Measurements from ENCODE around the gene GTPBP10. TPM values are rescaled to one million over a fixed set of nuclear protein-coding genes. Genes with fewer than 3 reads are reported as not detected.

The GTPBP10 gene
- total RNA-seq, 1 donor from 2014 or later: 9.0 TPM

- no peak for DNase-seq (ENCODE audit: extremely low read depth, low read depth, low spot score)
Measured at GRCh38 chr7:90430614-90431460, 84.3 kb downstream of the GTPBP10 start.

- DNase-seq (ENCODE audit: extremely low read depth, low read depth, low spot score): no peak
Measured at GRCh38 chr7:90432752-90433151, 86.2 kb downstream of the GTPBP10 start.

GRCh38 chr7:90433221-90433620 is 86.7 kb downstream of the GTPBP10 start:
- DNase-seq (ENCODE audit: extremely low read depth, low read depth, low spot score): no peak

Other genes starting within 250 kb of the GTPBP10 start
- gene STEAP1, start 192.2 kb upstream of the GTPBP10 start, total RNA-seq: 1.5 and 5.5 TPM in 2 replicates
- 0.05 and 0.70 TPM in 2 replicates for gene STEAP2, start 135.0 kb upstream of the GTPBP10 start, total RNA-seq
- gene CFAP69, start 101.5 kb upstream of the GTPBP10 start, total RNA-seq: 0.10 and 0.88 TPM in 2 replicates
- gene FAM237B, start 25.4 kb upstream of the GTPBP10 start, total RNA-seq: not detected in 2 replicates
- 9.5 and 11.1 TPM in 2 replicates for gene CLDN12, start 56.7 kb downstream of the GTPBP10 start, total RNA-seq
- not detected in 2 replicates for gene PTTG1IP2, start 122.9 kb downstream of the GTPBP10 start, total RNA-seq
- gene CDK14, start 249.6 kb downstream of the GTPBP10 start, total RNA-seq: 3.9 and 8.3 TPM in 2 replicates

Measured in glomerular endothelial cell (primary cell).